Stimulated activated CD4-positive, alpha-beta T cell treated with anti-CD3 and anti-CD28 coated beads, Interleukin-1b, Interleukin-23, amount 100 ng/mL, for 1 hour (primary cell): Measurements from ENCODE around the gene GTF2IRD1.
"Not testable (repeated sequence)": the region's sequence is repeated elsewhere in the genome, so short reads cannot be mapped to it uniquely, and the experiment has no call there.

Source experiments
- DNase-seq, 2 donors: peaks; one replicate each; pipeline ENCODE4 v3.0.0-alpha.2; 2020; ENCODE audit warnings: low read depth in 2 of 2

Gene GTF2IRD1

DNA sequence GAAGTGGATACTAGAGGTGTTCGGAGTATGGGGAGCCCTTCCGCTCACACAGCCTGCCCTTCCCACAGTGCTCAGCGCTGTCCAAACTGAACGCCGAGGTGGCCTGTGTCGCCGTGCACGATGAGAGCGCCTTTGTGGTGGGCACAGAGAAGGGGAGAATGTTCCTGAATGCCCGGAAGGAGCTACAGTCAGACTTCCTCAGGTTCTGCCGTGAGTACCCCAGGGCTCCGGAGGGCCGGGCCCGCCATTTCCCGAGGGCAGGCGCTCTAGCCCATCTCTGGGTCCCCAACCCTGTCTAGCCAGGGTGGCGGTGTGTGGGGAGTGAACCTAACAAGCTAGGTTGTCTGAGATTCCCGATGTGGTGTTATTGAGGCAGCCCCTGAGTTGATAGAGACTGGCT is 59.1 kb downstream of the GTF2IRD1 start:
- no peak for DNase-seq

DNA sequence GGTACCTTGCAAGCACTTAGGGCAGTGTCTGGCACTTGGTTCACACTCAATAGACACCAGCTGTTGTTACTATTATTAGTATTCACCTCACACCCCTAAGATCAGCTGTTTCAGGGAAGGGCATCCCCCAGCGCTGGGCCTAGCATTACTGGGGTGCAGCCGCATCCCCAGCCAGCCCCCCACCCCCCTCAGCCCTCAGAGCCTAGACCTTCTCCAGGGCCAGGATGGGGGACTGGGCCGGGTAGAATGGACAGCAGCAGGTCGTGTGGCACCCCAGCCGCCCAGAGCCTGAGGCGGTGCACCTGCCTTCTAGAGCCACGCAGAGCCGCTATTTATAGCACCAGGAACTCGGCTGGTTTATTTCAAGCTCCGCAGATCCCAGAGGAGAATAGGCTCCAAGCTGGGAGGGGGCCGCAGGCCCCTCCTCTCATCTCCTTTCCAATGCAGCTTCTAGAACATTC is 60.5 kb downstream of the GTF2IRD1 start:
- no peak for DNase-seq

DNA sequence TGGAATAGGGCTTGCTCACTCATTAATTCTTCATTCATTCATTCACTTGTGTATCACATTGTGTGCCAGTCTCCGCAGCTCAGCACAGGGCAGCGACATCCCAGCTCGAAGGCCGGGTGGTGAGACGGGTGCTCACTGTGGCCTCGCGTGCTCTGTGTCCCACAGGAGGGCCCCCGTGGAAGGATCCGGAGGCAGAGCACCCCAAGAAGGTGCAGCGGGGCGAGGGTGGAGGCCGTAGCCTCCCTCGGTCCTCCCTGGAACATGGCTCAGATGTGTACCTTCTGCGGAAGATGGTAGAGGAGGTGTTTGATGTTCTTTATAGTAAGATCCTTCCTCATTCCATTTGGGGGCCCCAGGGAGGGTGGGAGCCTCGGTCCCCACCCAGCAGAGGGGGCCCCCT is 61.6 kb downstream of the GTF2IRD1 start:
- no peak for DNase-seq

DNA sequence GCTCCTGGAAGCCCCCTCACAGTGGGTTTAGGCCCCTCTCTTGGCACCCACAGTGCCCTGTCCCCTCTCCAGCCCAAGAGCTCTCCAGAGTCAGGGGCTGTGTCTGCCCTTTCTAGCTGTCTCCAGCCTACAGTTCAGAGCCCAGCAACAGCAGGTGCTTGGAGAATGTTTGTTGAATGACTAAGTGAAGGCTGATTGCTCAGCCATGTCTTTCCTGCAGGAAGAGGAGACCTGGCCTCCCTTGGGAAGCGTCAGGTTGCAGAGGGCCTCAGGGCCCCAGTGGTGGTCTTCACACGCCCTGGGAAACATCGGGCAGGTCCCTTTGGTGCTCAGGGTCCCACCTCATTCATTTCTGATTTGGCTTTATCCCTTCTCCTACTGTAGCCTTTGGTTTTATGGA is 62.5 kb downstream of the GTF2IRD1 start:
- DNase-seq, result no peak

DNA sequence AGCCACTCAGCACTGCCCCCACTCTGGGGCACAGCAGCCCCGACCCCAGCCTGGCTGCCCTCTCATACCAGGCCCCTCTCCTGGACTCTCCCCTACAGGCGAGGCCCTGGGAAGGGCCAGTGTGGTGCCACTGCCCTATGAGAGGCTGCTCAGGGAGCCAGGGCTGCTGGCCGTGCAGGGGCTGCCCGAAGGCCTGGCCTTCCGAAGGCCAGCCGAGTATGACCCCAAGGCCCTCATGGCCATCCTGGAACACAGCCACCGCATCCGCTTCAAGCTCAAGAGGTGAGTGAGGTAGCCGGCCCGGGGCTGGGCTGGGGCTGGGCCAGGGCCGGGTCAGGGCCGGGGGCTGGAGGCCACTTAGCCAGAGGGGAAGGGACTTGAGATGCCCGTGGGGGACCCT is 64.3 kb downstream of the GTF2IRD1 start:
- DNase-seq, result no peak

DNA sequence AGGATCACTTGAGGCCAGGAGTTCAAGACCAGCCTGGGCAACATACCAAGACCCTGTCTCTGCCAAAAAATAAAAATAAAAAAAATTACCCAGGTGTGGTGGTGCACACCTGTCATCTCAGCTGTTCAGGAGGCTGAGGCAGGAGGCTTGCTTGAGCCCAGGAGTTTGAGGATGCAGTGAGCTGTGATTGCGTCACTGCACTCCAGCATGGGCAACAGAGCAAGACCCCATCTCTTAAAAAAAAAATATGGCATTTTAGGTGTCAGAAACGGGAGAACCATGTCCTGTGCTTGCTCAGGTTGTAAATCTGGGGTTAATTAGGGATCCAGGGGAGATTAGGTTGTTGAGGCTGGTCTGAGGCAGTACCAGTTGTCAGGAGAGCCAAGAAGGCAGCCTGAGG is 64.9 kb downstream of the GTF2IRD1 start:
- no peak for DNase-seq

DNA sequence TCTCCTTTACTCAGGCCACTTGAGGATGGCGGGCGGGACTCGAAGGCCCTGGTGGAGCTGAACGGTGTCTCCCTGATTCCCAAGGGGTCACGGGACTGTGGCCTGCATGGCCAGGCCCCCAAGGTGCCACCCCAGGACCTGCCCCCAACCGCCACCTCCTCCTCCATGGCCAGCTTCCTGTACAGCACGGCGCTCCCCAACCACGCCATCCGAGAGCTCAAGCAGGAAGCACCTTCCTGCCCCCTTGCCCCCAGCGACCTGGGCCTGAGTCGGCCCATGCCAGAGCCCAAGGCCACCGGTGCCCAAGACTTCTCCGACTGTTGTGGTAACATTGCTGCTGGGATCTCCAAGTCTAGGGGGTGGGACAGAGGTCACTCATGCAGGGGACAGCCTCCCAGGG is 65.7 kb downstream of the GTF2IRD1 start:
- DNase-seq, result no peak

DNA sequence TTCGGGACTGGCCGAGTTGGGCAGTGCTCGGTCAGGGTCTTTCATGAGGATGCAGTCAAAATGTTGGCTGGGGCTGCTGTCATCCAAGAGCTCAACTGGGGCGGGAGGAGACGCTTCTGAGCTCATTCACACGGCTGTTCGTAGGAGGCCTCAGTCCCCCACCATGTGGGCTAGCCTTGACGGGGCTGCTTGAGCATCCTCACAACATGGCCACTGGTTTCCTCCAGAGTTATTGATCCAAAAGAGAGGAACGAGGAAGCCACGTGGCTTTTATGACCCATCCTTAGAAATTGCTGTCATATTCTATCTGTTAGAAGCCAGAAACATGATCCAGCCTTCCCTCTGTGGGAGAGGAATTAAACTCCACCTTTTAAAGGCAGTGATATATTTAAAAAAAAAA is 68.1 kb downstream of the GTF2IRD1 start:
- no peak for DNase-seq

DNA sequence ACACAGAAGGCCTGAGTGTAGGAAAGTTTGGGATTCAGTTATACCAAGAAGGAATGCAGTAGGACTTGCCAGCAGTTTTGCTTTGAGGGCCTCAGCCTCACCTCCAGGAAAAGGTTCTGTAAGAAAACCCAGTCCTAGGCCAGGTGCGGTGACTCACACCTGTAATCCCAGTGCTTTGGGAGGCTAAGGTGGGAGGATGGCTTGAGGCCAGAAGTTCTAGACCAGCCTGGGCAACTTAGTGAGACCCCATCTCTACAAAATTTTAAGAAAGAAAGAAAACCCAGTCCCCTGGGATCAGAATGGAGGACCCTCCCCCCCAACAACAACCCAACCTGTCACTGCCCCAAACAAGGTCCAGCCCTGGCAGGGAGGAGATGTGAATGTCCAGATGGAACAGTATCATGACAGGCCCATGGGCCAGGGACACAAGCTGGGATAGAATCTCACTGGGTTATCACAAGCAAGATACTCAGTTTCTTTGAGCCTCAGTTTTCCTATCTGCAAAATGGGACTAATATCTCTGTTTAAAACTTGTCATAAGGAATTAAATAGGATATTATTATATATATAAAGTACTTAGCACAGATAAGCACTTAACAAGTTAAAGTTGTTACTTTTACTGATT is 68.7 kb downstream of the GTF2IRD1 start:
- no peak for DNase-seq

DNA sequence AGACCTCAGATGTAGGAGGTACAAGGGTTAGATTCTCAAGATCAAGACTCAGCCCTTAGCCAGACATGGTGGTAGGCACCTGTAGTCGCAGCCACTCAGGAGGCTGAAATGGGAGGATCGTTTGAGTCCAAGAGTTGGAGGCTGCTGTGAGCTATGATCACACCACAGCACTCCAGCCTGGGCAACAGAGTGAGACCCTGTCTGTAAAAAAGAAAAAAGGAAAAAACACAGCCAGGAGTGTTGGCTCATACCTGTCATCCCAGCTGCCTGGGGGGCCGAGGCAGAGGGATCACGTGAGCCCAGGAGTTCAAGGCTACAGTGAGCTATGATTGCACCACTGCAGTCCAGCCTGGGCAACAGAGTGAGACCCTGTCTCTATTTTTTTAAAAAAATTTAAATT is 69.3 kb downstream of the GTF2IRD1 start:
- no peak for DNase-seq

DNA sequence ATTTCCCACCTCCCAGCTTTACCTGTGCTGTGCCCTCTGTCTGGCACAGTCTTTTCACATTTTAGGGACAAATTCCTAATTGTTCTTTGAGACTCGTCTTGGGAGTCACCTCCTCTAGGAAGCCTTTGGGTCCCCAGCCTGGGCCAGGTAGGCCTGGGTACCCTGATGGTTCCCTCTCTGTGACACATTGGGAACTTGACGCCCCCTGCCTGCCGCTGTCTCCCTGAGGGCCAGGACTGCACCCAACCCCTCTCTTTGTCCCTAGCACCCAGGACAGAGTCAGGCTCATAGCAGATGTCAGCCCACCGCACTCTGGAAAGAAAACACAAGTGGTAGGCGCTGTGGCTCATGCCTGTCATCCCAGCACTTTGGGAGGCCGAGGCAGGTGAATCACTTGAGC is 71.4 kb downstream of the GTF2IRD1 start:
- DNase-seq, result no peak

DNA sequence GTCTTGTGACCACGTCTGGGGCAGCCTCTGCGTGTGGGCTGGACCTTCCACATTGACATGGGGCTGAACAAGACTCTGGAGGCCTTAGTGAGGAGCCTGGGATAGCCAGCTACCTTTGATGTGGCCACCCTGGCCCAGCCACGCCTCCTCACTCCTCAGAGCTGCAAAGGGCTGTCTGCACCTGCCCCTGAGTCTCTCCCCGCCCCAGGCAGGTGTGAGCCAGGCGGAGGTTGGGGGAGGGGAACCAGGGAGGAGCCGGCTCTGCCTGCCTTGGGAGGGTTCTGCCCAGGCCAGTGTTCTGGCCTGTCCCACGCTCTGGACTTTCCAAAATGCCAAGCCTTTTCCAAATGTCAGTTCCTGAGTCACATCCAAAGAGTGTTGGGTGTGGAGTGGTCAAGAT is 72.2 kb downstream of the GTF2IRD1 start:
- no peak for DNase-seq

DNA sequence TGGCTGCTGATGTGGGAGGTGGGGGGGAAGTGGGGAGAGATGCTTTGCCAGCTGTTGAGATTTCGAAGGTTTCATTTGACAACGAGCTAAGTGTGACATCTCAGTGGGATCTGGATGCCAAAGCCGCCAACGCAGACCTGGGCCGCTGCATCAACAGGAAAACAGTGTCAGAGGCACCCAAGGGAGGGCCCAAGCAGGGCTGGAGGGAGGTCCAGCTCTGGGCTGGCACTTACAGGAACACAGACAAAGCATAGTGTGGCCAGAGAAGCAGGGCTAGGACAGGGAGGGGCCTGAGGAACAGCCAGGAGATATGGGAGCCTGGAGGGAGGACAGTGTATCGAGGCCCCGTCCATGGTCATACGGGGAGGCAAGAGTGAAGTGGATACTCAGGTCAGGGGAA is 73.1 kb downstream of the GTF2IRD1 start:
- no peak for DNase-seq

DNA sequence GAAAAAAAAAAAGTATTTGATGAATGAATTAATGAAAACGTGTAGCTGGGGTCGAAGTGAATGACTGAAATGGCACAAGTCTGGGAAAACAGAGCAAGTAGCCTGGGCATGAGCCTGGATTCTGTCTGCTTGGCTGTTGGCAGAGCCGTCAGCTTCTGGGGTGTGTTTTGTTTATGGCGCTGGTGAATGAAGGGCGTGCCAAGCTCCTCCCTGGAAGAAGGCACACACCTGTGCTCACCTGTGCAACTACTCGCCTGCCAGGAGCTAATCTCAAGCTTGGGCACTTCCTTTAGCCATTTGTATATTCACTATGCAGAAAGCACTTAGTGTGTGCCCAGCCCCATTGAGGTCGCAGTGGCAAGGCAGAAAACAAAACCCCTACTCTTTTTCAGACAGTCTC is 74.1 kb downstream of the GTF2IRD1 start:
- no peak for DNase-seq

DNA sequence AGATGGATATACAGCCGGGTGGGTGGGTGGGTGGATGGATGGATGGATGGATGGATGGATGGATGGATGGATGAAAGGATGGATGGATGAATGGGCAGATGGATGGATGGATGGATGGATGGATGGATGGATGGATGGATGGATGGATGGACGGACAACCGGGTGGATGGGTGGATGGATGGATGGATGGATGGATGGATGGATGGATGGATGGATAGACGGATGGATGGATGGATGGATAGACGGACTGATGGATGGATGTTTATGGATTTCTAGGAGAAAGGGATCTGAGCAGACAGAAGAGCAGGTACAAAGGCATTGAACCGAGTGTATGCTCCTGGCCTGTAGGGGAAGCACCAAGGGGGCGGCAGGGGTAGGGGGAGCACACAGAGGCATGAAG is 75.1 kb downstream of the GTF2IRD1 start:
- DNase-seq, result not testable (repeated sequence)

DNA sequence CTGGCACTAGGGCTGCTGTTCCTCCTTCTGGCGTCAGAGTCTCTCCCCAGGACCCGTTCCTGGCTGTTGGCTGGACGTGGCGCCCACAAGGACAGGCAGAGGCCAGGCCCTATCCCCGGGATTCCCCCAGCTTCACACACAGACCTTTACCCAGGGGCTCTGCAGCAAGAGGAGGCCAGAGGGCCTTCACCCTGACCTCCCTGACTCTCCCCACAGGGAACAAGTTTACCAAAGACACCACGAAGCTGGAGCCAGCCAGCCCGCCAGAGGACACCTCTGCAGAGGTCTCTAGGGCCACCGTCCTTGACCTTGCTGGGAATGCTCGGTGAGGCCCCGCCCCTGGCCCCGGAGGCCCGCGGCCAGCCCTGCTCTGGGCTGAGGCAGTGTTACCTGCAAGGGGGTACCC is 82.2 kb downstream of the GTF2IRD1 start:
- no peak for DNase-seq

DNA sequence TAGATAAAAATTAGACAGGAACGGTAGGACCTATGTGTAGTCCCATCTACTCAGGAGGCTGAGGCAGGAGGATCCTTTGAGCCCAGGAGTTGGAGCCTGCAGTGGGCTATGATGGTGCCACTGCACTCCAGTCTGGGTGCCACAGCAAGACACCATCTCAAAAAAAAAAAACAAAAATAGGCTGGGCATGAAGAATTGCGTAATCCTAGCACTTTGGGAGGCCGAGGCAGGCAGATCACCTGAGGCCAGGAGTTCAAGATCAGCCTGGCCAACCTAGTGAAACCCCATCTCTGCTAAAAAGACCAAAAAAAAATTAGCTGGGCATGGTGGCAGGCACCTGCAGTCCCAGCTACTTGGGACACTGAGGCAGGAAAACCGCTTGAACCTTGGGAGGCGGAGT is 88.2 kb downstream of the GTF2IRD1 start:
- not testable (repeated sequence) for DNase-seq

DNA sequence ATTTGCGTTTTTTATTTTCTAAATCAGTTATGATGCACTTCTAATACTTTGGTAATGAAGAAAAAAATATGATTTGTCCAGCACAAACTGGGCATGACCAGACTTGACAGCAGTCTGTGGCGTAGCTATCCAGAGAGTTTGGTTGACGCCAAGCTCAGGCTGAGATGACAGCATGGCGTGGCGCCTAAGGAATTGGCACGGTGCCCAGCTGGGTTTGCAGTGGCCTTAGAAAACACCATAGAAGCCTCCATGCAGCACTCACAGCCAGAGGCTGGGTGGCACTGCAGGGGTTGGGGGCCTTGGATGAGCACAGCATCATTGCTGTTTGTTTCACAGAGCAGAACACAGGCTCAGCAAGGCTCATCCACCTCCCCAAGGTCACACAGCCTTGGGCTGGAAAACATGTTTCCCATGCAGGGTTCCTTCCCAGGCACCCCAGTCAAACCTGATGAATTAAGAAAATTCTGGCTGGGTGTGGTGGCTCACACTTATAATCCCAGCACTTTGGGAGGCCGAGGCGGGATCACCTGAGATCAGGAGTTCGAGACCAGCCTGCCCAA is 88.9 kb downstream of the GTF2IRD1 start:
- no peak for DNase-seq

DNA sequence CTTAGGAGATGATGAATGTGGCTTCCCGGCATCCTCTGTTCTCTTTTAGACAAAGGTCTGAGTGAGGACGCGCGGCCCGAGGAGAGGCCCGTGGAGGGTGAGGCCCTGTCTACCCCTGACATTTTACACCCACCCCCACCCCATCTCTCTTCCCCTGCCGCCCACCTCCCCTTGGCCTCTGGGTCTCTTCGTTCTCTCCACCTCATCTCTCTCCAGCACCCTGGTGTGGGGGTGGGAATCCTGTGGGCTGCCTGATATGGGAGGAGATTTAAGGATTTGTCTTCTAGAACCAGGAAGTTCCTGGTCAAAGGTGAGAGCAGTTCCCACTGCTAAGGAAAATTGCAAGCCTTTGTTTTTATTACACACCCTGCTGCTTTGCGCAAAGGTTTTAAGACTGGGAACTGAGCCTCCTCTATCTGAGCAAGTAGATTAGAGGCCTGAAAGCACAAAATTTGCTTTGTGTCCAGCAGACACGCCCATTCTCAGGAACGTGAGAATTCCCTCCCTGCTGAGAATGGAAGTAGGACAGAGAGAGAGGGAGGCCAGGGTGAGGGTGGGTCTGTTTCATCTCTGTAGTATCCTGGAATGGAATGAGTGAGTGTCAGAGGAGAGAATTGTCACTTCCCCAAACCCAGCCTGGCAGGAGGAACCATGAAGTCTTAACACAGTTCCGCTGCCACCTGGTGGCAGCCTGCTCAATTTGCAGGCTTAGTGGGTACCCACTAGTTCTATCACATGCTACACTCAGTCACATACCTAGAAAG is 91.2 kb downstream of the GTF2IRD1 start:
- DNase-seq, result no peak

DNA sequence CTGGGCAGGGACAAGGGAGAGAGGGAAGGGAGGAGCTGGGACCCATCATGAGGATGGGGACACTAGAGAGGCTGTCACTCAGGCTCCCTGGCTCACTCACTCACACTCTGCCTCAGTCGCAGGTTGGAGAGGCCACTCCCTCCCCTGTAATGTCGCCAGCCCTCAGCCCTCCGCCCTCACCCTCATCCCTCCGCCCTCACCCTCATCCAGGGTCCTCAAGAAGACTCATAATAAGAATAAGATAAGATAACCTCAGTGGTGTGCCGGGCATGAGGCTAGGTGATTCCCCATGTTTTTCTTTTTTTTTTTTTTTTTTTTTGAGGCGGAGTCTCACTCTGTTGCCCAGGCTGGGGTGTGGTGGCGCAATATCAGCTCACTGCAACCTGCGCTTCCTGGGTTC is 92.2 kb downstream of the GTF2IRD1 start:
- DNase-seq, result no peak

DNA sequence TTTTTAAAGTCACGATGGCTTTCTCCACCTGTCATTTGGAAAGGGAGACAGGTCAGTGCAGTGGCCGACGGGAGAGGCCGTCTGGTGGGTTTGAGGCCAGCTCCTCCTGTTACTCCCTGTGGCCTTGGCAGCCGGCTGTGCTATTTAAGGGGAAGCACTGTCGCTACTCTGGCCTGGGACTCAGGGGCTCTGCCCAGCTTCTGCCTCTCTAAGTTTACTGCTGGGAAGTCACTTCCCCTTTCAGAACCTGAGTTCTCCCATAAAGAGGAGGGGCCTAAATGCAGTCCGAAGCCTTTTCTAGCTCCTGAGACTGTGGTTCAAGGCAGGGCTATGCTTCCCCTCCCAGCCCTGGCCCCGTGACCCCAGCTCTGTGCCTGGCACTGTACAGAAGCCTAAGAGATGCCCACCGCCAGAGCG is 99.9 kb downstream of the GTF2IRD1 start:
- DNase-seq, result not testable (repeated sequence)

DNA sequence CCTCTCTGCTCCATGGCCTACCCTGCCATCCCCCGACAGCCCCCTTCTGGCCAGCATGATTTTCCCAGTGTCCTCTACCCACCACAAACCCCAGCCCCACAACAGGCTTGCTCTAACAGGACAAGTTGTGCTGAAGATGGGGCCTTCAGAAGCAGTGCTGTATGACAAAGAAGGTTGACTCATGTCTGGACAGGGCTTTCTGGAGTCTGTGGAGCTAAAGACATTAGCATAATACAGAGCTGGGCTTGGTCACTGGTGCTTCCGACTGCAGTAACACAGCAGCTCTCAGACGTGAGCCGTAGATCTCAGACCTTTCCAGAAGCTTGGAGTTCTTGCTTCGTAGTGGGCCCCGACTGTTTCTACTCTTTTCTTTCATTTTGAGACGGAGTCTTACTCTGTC is 100.5 kb downstream of the GTF2IRD1 start:
- no peak for DNase-seq

DNA sequence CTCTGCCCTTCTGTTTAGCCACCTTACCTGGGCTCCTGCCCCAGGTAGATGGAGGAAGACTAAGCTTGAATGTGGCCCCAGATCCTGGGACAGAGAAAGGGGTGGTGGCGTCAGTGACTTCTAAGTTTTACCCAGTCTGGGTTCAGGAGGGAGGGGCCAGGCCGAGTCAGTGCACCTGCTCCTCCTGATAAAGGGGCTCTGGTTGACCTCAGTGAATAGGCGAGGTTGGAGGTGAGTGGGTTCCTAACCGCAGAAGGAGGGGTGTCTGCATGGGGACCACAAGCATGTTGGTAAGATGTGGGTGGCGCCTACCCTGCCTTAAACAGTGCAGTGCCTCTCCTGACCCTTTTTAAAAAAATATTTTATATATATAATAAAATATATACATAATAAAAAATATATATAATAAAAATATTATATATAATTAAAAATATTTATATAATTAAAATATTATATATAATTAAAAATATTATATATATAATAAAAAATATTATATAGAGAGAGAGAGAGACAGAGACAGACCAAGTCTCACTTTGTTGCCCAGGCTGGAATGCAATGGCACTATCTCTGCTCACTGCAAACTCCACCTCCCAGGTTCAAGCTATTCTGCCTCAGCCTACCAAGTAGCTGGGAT is 106.5 kb downstream of the GTF2IRD1 start:
- DNase-seq, result no peak
